Sciatic nerve (tissue), 2 donors: ENCODE results near the gene MAP3K3. TPM values are rescaled to one million over a fixed set of nuclear protein-coding genes. Genes with fewer than 3 reads are reported as not detected.

ENCODE experiments used
- ATAC-seq: fragments of 200-7000 bp; cut with Tn5 transposase; one replicate; pipeline ENCODE4 v1.9.1; 2020; ENCODE audit warnings: mild to moderate bottlenecking, moderate library complexity
- DNase-seq: peaks from one replicate; pipeline ENCODE4 v3.0.0-alpha.2; 2020; ENCODE audit warnings: low spot score
- intact Hi-C: fragments of 100-400 bp; cut with DNase I; formaldehyde crosslinking; loops from one replicate; pipeline ENCODE4 v1.14.2; 2022
- total RNA-seq: library from RNA; stranded (reverse); fragmentation: NEBNext Ultra II Directional; extraction: Animal tissue kit (Norgen Biotek cat#: 25700); gene quantifications from one replicate; pipeline ENCODE4 v1.2.1, GENCODE V29; 2021
- donor health status: DM: no; HTN: no; CAD: no.
- donor health status: DM: no; HTN: no; CAD: no.

MAP3K3 gene
- total RNA-seq = 63.4 TPM

- peak; percentile 98 for ATAC-seq
- peak; percentile 98 for DNase-seq
- intact Hi-C loops = no loop called here
Measured at GRCh38 chr17:63621684-63622573, at the start of gene MAP3K3. Gene MAP3K3 (plus strand): TSS chr17:63622417. CDS start chr17:63622760, 343 bp downstream.

DNA sequence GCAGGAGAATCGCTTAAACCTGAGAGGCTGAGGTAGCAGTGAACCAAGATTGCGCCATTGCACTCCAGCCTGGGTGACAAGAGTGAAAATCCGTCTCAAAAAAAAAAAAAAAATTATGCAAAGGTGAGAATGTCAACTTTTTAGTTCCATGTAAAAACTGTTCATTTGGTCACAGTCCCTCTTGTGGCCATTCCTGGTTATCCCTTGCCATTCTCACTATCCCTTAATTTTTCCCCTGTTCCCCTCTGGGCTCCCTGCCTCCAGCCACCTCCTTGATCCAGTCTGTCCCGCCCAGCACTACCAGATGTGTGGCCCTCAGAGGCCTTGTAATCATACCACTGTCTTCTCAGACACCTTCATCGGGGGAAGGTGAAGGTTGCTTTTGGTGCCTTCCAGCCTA is 48.6 kb upstream of the MAP3K3 start:
- DNase-seq (no peak), ATAC-seq (no peak)
- intact Hi-C loops = no loop called here

DNA sequence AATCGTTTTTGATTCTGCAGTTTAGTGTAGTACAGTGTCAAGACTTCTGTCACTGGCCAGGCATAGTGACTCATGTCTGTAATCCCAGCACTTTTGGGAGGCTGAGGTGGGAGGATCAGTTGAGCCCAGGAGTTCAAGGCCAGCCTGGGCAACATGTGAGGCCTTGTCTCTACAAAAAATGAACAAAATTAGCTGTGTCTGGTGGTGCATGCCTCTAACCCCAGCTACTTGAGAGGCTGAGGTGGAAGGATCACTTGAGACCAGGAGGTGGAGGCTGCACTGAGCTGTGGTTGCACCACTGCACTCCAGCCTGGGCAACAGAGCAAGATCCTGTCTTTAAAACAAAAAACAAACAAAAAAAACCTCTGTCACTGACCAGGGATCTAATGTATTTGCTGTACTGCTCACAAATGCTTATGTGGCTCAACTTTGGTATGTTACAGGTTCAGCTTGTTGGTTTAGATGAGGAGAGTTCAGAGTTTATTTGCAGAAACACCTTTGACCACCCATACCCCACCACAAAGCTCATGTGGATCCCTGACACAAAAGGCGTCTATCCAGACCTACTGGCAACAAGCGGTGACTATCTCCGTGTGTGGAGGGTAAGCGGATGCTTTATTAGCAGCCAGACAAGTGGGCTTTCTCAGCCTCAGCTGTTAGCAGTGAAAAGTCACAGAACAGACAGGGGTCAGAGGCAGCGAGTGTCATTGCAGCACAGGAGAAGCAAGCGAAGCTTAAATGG is 44.0 kb upstream of the MAP3K3 start:
- ATAC-seq (no peak), DNase-seq (no peak)
- intact Hi-C loops = no loop called here

DNA sequence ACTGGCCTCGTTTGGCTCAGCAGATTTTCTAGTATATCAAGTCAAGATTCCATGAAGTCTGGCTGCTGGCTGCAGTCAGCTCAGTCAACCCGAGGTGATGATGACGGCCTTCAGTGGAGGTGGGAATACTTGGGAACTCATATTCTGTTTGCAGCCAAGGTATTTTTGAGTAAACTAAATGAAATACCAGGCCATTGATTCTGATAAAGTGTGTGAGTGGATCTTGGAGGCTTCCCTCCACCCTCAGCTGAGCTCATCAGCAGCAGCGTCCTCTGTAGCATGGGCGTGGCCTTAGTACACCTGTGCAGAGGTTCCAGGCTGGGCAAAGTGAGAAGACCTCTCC is 43.5 kb upstream of the MAP3K3 start:
- intact Hi-C loops = no loop called here
- ATAC-seq (no peak), DNase-seq (no peak)

GRCh38 chr17:63579633-63580032 is 42.6 kb upstream of the MAP3K3 start:
- no peak for ATAC-seq
- no peak for DNase-seq

GRCh38 chr17:63587770-63588169 is 34.4 kb upstream of the MAP3K3 start:
- DNase-seq (no peak), ATAC-seq (no peak)
- intact Hi-C loops = no loop called here

More at GRCh38 chr17:63579633-63580032, 42.6 kb upstream of the MAP3K3 start:
- intact Hi-C loops = no loop called here

DNA sequence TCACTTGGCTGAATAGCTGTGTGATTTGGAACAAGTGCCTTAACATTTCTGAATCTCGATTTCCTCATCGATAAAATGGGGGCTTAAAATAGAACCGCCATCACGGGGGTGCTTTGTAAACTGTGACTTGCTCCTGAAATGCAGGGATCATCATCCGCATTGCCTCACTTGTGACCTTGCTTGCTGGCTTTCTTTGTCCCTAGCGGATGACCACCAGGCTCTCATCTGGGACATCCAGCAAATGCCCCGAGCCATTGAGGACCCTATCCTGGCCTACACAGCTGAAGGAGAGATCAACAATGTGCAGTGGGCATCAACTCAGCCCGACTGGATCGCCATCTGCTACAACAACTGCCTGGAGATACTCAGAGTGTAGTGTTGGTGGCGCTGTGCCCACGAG is 33.4 kb upstream of the MAP3K3 start:
- intact Hi-C loops = no loop called here
- no peak for ATAC-seq

GRCh38 chr17:63589646-63590045 is 32.6 kb upstream of the MAP3K3 start:
- intact Hi-C loops = no loop called here
- no peak for ATAC-seq

More for the DNA sequence above, 33.4 kb upstream of the MAP3K3 start:
- DNase-seq = no peak

GRCh38 chr17:63592797-63593196 is 29.4 kb upstream of the MAP3K3 start:
- intact Hi-C loops = no loop called here
- DNase-seq (no peak), ATAC-seq (no peak)

More at GRCh38 chr17:63589646-63590045, 32.6 kb upstream of the MAP3K3 start:
- no peak for DNase-seq

GRCh38 chr17:63595132-63595531 is 27.1 kb upstream of the MAP3K3 start:
- intact Hi-C loops = no loop called here
- ATAC-seq (no peak), DNase-seq (no peak)

- DNase-seq (no peak), ATAC-seq (no peak)
- intact Hi-C loops = no loop called here
Measured at GRCh38 chr17:63596856-63597586, 25.2 kb upstream of the MAP3K3 start.

GRCh38 chr17:63598281-63598680 is 23.9 kb upstream of the MAP3K3 start:
- intact Hi-C loops = no loop called here
- DNase-seq = no peak
- ATAC-seq = no peak

DNA sequence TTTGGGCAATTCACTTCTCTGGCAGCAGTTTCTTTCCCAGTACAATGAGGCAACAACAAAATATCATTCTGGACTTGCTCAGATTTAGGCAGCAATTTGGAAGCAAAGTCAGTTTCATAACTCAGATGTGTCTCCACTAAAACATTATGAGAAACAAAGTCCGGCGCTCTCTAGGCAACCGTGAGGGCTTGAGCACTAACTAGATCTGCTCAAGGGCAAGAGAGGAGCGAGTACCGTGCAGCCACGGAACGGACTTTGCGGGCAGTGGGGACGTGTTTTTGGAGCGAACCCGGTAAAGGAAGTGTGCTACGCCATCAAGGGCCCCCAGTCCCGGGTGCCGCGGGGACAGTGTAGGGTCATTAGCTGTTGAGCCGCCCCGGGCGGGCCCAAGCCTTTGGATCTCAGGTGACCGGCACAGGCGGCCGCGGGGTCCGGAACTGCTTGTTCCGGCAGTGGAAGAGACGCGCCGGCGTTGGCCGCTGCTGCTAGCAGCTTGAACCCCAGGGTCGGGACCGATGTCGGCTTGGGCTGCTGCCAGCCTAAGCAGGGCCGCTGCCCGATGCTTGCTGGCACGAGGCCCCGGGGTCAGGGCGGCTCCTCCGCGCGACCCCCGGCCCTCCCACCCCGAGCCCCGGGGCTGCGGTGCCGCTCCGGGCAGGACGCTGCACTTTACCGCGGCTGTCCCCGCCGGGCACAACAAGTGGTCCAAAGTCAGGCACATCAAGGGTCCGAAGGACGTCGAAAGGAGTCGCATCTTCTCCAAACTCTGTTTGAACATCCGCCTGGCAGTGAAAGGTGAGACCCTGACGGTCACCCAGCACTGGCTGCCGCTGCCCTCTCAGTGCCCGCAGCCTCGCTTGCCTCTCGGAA is 21.4 kb upstream of the MAP3K3 start, which contains the start of gene TACO1:
TACO1 (plus strand) TSS at position 327 of the 870 bp plus-strand sequence; CDS start at position 516, 189 bp downstream.
- ATAC-seq (peak; percentile 95), DNase-seq (peak; percentile 85)
- intact Hi-C loops = no loop called here

DNA sequence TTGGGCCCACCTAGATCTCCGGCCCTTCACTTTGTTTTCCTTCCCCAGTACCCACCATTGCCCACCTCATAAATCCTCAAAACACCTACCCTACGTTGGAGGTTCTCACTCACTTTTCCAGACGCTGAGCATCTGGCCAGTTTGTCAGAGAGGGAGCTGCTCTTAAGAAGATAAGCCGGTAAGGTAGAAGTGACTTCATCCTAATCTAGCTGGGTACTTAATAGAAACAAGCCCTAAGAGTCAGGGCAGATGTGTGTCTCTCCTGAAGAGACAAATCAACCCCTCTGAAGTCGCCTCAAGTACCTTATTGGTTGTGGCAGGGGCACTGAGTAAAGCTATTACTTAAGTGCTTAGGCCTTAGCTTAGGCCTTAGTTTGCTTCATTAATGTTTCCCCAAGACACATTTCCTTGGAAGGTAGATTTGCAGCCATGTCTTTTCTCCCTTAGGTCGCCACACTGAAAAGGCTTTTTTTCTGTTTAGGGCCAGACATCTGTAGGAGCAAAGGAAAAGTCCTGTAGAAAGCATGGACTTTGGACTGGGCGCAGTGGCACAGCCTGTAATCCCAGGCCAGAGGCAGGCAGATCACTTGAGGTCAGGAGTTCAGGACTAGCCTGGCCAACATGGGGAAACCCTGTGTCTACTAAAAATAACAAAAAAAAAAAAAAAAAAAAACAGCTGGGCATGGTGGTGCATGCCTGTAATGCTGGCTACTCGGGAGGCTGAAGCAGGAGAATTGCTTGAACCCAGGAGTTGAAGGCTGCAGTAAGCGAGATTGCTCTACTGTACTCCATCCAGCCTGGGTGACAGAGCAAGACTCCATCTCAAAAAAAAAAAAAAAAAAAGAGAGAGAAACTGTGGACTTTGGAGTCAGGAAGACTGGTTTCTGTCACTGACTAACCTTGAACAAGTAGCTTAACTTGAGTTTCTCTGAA is 20.5 kb upstream of the MAP3K3 start:
- DNase-seq (no peak), ATAC-seq (no peak)
- intact Hi-C loops = no loop called here

GRCh38 chr17:63609816-63610573 is 12.2 kb upstream of the MAP3K3 start:
- DNase-seq (no peak), ATAC-seq (no peak)
- intact Hi-C loops = loop anchor here (5.0 kb wide), 1 partner anchor 178 kb away; no protein-coding TSS in a partner anchor

DNA sequence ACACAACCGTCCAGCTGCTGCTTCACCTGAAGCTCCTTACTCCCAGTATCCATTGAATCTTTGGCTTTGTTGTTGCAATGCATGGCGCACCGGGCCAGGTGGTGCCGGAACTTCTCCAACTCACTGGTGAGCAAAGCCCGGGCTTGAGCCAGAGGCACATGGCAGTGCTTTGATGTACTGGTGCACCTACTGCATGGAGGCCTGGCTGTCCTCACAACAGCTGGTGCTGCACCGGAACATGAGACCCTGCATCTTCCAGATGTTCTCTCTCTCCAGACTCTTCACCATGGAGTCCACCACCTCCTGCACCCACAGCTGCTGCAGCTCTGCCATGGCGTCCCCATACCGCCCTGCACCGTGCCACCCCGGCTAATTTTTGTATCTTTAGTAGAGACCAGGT is 11.4 kb upstream of the MAP3K3 start:
- no peak for DNase-seq
- no peak for ATAC-seq
- intact Hi-C loops = loop anchor here (5.0 kb wide), 1 partner anchor 179 kb away; no protein-coding TSS in a partner anchor

GRCh38 chr17:63611354-63611753 is 10.9 kb upstream of the MAP3K3 start:
- ATAC-seq = no peak
- DNase-seq = no peak
- intact Hi-C loops = loop anchor here (5.0 kb wide), 1 partner anchor 179 kb away; no protein-coding TSS in a partner anchor
